HEK293 (cell line): ENCODE measurements around the gene HRC.
A peak's percentile ranks its signal among the peaks of the same experiment; 100 is the strongest.

Source experiments
- GFI1B ChIP-seq: fragments of 450-650 bp; formaldehyde crosslinking; IDR thresholded peaks from 2 replicates; pipeline ENCODE4 v1.5.1; 2016; ENCODE audit warnings: missing biosample characterization, missing genetic modification characterization
- MZF1 ChIP-seq: fragments of 450-650 bp; formaldehyde crosslinking; IDR thresholded peaks from 2 replicates; pipeline ENCODE4 v1.5.1; 2017; ENCODE audit warnings: missing biosample characterization, missing genetic modification characterization, borderline replicate concordance
- OSR2 ChIP-seq: fragments of 450-650 bp; formaldehyde crosslinking; IDR thresholded peaks from 2 replicates; pipeline ENCODE4 v1.5.1; 2016; ENCODE audit warnings: missing biosample characterization, missing genetic modification characterization
- SP3 ChIP-seq: fragments of 450-650 bp; formaldehyde crosslinking; IDR thresholded peaks from 2 replicates; pipeline ENCODE4 v1.5.1; 2016; ENCODE audit warnings: missing biosample characterization, missing genetic modification characterization
- WT1 ChIP-seq: fragments of 450-650 bp; formaldehyde crosslinking; IDR thresholded peaks from 2 replicates; pipeline ENCODE4 v1.5.1; 2016; ENCODE audit warnings: missing biosample characterization, missing genetic modification characterization
- ZBTB7A ChIP-seq: fragments of 450-650 bp; formaldehyde crosslinking; IDR thresholded peaks from 2 replicates; pipeline ENCODE4 v1.5.1; 2016; ENCODE audit warnings: low read depth, missing biosample characterization, missing genetic modification characterization
- ZFP69B ChIP-seq: fragments of 450-650 bp; formaldehyde crosslinking; IDR thresholded peaks from 2 replicates; pipeline ENCODE4 v1.5.1; 2016; ENCODE audit warnings: missing biosample characterization, missing genetic modification characterization
- ZNF600 ChIP-seq: fragments of 450-650 bp; formaldehyde crosslinking; IDR thresholded peaks from 2 replicates; pipeline ENCODE4 v1.5.1; 2016; ENCODE audit warnings: missing biosample characterization, missing genetic modification characterization
- ZNF610 ChIP-seq: fragments of 450-650 bp; formaldehyde crosslinking; IDR thresholded peaks from 2 replicates; pipeline ENCODE4 v1.5.1; 2016; ENCODE audit warnings: missing biosample characterization, missing genetic modification characterization, borderline replicate concordance
- ZNF654 ChIP-seq: fragments of 450-650 bp; formaldehyde crosslinking; IDR thresholded peaks from 2 replicates; pipeline ENCODE4 v1.5.1; 2016; ENCODE audit warnings: low read depth, missing biosample characterization, missing genetic modification characterization
- ZNF670 ChIP-seq: fragments of 450-650 bp; formaldehyde crosslinking; IDR thresholded peaks from 2 replicates; pipeline ENCODE4 v1.5.1; 2016; ENCODE audit warnings: missing biosample characterization, missing genetic modification characterization, low read depth
- ZNF707 ChIP-seq: fragments of 450-650 bp; formaldehyde crosslinking; IDR thresholded peaks from 2 replicates; pipeline ENCODE4 v1.5.1; 2016; ENCODE audit warnings: missing biosample characterization, missing genetic modification characterization
- ZNF747 ChIP-seq: fragments of 450-650 bp; formaldehyde crosslinking; IDR thresholded peaks from 2 replicates; pipeline ENCODE4 v1.5.1; 2016; ENCODE audit warnings: missing biosample characterization, missing genetic modification characterization
- ZXDB ChIP-seq: fragments of 450-650 bp; formaldehyde crosslinking; IDR thresholded peaks from 2 replicates; pipeline ENCODE4 v1.5.1; 2016; ENCODE audit warnings: missing biosample characterization, missing genetic modification characterization
- TF ChIP-seq, protein P1 (sequence below): fragments of 450-650 bp; formaldehyde crosslinking; IDR thresholded peaks from 2 replicates; pipeline ENCODE4 v1.5.1; 2016; ENCODE audit warnings: missing biosample characterization, missing genetic modification characterization
- TF ChIP-seq, protein P2 (sequence below): fragments of 450-650 bp; formaldehyde crosslinking; IDR thresholded peaks from 2 replicates; pipeline ENCODE4 v1.5.1; 2016; ENCODE audit warnings: missing biosample characterization, missing genetic modification characterization
- TF ChIP-seq, protein P3 (sequence below): fragments of 450-650 bp; formaldehyde crosslinking; IDR thresholded peaks from 2 replicates; pipeline ENCODE4 v1.5.1; 2016; ENCODE audit warnings: missing biosample characterization, missing genetic modification characterization
- TF ChIP-seq, protein P4 (sequence below): fragments of 450-650 bp; formaldehyde crosslinking; IDR thresholded peaks from 2 replicates; pipeline ENCODE4 v1.5.1; 2016; ENCODE audit warnings: missing biosample characterization, missing genetic modification characterization
- TF ChIP-seq, protein P5 (sequence below): fragments of 450-650 bp; formaldehyde crosslinking; IDR thresholded peaks from 2 replicates; pipeline ENCODE4 v1.5.1; 2017; ENCODE audit warnings: missing biosample characterization, mild to moderate bottlenecking, missing genetic modification characterization, moderate library complexity
- TF ChIP-seq, protein P6 (sequence below): fragments of 450-650 bp; formaldehyde crosslinking; IDR thresholded peaks from 2 replicates; pipeline ENCODE4 v1.5.1; 2016; ENCODE audit warnings: missing biosample characterization, missing genetic modification characterization
- TF ChIP-seq, protein P7 (sequence below): fragments of 450-650 bp; formaldehyde crosslinking; IDR thresholded peaks from 2 replicates; pipeline ENCODE4 v1.5.1; 2016; ENCODE audit warnings: missing biosample characterization, missing genetic modification characterization, low read depth
- TF ChIP-seq, protein P8 (sequence below): fragments of 450-650 bp; formaldehyde crosslinking; IDR thresholded peaks from 2 replicates; pipeline ENCODE4 v1.5.1; 2016; ENCODE audit warnings: missing biosample characterization, missing genetic modification characterization

The HRC gene

DNA sequence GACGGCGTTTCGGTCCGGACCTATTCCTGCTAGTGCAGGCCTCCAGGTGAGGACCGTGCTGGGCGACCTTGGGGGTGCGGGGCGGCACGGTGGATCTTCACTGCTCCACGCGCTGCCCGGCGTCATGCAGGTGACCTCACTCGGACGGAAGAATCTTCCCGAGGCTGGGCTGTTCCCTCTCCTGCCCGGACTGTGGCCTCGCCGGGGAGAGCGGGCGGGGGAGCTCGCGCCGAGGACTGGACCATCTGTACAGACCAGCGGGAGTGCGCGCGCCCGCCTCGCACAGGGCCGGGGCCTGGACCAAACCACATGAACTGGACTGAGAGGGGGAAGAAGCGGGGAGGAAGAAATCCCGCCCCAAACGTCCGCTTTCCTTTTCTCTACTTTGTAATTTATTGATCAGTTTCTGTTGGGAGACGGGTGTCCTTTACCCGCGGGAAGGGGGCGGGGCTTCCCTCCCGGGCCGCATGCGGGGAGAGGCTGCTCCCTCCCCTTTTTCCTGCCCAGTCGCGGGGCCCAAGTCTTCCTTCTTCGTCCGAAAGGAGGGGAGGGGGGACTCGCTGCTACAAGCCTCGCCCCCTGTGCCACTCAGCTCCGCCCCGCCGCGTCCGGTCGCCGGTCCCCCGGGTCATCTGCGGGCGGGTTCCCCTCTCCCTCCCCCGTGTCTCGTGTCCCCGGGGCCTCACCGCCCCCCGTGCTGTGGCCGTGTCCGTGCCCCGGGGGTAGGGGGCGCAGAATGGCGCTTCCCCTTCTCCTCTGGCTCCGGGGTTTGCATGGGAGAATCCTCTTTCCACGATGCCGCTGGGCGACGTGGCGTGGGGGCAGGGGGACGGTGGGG is 4.9 kb downstream of the HRC start (continued):
- TF ChIP-seq, protein P1, sequence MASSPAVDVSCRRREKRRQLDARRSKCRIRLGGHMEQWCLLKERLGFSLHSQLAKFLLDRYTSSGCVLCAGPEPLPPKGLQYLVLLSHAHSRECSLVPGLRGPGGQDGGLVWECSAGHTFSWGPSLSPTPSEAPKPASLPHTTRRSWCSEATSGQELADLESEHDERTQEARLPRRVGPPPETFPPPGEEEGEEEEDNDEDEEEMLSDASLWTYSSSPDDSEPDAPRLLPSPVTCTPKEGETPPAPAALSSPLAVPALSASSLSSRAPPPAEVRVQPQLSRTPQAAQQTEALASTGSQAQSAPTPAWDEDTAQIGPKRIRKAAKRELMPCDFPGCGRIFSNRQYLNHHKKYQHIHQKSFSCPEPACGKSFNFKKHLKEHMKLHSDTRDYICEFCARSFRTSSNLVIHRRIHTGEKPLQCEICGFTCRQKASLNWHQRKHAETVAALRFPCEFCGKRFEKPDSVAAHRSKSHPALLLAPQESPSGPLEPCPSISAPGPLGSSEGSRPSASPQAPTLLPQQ: peak; percentile 78
- no peak; the same call in 1 of the 2 replicates for TF ChIP-seq ZNF600 (tag by site-specific recombination)
- no peak for TF ChIP-seq ZNF670 (tag by site-specific recombination)
- TF ChIP-seq, protein P2, sequence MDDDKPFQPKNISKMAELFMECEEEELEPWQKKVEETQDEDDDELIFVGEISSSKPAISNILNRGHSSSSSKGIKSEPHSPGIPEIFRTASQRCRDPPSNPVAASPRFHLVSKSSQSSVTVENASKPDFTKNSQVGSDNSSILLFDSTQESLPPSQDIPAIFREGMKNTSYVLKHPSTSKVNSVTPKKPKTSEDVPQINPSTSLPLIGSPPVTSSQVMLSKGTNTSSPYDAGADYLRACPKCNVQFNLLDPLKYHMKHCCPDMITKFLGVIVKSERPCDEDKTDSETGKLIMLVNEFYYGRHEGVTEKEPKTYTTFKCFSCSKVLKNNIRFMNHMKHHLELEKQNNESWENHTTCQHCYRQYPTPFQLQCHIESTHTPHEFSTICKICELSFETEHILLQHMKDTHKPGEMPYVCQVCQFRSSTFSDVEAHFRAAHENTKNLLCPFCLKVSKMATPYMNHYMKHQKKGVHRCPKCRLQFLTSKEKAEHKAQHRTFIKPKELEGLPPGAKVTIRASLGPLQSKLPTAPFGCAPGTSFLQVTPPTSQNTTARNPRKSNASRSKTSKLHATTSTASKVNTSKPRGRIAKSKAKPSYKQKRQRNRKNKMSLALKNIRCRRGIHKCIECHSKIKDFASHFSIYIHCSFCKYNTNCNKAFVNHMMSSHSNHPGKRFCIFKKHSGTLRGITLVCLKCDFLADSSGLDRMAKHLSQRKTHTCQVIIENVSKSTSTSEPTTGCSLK: no peak
- TF ChIP-seq, protein P3, sequence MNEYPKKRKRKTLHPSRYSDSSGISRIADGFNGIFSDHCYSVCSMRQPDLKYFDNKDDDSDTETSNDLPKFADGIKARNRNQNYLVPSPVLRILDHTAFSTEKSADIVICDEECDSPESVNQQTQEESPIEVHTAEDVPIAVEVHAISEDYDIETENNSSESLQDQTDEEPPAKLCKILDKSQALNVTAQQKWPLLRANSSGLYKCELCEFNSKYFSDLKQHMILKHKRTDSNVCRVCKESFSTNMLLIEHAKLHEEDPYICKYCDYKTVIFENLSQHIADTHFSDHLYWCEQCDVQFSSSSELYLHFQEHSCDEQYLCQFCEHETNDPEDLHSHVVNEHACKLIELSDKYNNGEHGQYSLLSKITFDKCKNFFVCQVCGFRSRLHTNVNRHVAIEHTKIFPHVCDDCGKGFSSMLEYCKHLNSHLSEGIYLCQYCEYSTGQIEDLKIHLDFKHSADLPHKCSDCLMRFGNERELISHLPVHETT (tag by site-specific recombination): no peak; the same call in 1 of the 2 replicates
- no peak for TF ChIP-seq ZNF707 (tag by site-specific recombination)
- no peak for TF ChIP-seq ZNF747
- TF ChIP-seq GFI1B: no peak
- TF ChIP-seq, protein P4, sequence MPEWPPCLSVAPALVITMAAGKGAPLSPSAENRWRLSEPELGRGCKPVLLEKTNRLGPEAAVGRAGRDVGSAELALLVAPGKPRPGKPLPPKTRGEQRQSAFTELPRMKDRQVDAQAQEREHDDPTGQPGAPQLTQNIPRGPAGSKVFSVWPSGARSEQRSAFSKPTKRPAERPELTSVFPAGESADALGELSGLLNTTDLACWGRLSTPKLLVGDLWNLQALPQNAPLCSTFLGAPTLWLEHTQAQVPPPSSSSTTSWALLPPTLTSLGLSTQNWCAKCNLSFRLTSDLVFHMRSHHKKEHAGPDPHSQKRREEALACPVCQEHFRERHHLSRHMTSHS: no peak
- no peak for TF ChIP-seq ZFP69B (tag by site-specific recombination)
- TF ChIP-seq ZXDB (tag by site-specific recombination): peak; percentile 67; the same call in 1 of the 2 replicates
- TF ChIP-seq ZNF654: no peak
- TF ChIP-seq ZBTB7A (tag by site-specific recombination): 0 out of 2 replicates have a peak, but pooled peaks have one; percentile 22
- TF ChIP-seq, protein P5, sequence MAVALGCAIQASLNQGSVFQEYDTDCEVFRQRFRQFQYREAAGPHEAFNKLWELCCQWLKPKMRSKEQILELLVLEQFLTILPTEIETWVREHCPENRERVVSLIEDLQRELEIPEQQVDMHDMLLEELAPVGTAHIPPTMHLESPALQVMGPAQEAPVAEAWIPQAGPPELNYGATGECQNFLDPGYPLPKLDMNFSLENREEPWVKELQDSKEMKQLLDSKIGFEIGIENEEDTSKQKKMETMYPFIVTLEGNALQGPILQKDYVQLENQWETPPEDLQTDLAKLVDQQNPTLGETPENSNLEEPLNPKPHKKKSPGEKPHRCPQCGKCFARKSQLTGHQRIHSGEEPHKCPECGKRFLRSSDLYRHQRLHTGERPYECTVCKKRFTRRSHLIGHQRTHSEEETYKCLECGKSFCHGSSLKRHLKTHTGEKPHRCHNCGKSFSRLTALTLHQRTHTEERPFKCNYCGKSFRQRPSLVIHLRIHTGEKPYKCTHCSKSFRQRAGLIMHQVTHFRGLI (tag by site-specific recombination): no peak
- no peak for TF ChIP-seq OSR2 (tag by site-specific recombination)
- TF ChIP-seq, protein P6, sequence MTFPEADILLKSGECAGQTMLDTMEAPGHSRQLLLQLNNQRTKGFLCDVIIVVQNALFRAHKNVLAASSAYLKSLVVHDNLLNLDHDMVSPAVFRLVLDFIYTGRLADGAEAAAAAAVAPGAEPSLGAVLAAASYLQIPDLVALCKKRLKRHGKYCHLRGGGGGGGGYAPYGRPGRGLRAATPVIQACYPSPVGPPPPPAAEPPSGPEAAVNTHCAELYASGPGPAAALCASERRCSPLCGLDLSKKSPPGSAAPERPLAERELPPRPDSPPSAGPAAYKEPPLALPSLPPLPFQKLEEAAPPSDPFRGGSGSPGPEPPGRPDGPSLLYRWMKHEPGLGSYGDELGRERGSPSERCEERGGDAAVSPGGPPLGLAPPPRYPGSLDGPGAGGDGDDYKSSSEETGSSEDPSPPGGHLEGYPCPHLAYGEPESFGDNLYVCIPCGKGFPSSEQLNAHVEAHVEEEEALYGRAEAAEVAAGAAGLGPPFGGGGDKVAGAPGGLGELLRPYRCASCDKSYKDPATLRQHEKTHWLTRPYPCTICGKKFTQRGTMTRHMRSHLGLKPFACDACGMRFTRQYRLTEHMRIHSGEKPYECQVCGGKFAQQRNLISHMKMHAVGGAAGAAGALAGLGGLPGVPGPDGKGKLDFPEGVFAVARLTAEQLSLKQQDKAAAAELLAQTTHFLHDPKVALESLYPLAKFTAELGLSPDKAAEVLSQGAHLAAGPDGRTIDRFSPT (tag by site-specific recombination): peak; percentile 47; the same call in 1 of the 2 replicates
- peak; percentile 91 for TF ChIP-seq SP3 (tag by site-specific recombination)
- TF ChIP-seq, protein P7, sequence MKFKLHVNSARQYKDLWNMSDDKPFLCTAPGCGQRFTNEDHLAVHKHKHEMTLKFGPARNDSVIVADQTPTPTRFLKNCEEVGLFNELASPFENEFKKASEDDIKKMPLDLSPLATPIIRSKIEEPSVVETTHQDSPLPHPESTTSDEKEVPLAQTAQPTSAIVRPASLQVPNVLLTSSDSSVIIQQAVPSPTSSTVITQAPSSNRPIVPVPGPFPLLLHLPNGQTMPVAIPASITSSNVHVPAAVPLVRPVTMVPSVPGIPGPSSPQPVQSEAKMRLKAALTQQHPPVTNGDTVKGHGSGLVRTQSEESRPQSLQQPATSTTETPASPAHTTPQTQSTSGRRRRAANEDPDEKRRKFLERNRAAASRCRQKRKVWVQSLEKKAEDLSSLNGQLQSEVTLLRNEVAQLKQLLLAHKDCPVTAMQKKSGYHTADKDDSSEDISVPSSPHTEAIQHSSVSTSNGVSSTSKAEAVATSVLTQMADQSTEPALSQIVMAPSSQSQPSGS (tag by site-specific recombination): 0 out of 2 replicates have a peak, but pooled peaks have one; percentile 17
- no peak for TF ChIP-seq MZF1
- TF ChIP-seq ZNF610 (tag by site-specific recombination): peak; percentile 61; the same call in 1 of the 2 replicates
- TF ChIP-seq WT1 (tag by site-specific recombination): no peak; the same call in 1 of the 2 replicates
- TF ChIP-seq, protein P8, sequence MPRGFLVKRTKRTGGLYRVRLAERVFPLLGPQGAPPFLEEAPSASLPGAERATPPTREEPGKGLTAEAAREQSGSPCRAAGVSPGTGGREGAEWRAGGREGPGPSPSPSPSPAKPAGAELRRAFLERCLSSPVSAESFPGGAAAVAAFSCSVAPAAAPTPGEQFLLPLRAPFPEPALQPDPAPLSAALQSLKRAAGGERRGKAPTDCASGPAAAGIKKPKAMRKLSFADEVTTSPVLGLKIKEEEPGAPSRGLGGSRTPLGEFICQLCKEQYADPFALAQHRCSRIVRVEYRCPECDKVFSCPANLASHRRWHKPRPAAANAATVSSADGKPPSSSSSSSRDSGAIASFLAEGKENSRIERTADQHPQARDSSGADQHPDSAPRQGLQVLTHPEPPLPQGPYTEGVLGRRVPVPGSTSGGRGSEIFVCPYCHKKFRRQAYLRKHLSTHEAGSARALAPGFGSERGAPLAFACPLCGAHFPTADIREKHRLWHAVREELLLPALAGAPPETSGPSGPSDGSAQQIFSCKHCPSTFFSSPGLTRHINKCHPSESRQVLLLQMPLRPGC (tag by site-specific recombination): no peak
